Measurements from ENCODE around the gene RIN1.
"Not testable (repeated sequence)": the region's sequence is repeated elsewhere in the genome, so short reads cannot be mapped to it uniquely, and the experiment has no call there.

The RIN1 gene

GRCh38 chr11:66334605-66335442, 1.4 kb downstream of the RIN1 start:
- DNase-seq = no peak

GRCh38 chr11:66333896-66334604, 2.2 kb downstream of the RIN1 start:
- DNase-seq = no peak

- no peak for DNase-seq
These were observed 2.9 kb downstream of the RIN1 start for GRCh38 chr11:66333220-66333877.

- no peak for DNase-seq
These were observed 3.6 kb downstream of the RIN1 start for GRCh38 chr11:66332371-66333219.

GRCh38 chr11:66331542-66332370, 4.5 kb downstream of the RIN1 start:
- DNase-seq = no peak

DNA sequence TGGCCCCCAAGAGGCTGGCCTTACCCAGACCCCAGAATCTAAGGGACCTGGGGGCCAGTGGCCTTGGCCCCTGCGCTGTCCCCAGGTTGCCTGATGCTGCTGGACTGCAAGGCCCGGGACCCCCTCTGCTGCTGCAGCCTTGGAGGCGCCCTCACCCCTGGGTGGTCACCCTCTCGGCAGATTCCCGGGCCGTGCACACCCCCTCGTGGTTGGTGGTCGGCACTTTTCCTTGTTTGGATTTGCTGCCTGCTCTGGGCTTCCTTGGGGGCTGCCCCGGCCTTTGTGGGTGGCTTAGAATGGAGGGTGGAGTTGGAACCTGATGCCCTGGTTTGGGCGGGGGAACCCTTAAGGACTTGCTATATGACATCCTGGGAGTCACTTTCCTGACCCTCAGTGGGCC, 5.3 kb downstream of the RIN1 start:
- DNase-seq = no peak

DNA sequence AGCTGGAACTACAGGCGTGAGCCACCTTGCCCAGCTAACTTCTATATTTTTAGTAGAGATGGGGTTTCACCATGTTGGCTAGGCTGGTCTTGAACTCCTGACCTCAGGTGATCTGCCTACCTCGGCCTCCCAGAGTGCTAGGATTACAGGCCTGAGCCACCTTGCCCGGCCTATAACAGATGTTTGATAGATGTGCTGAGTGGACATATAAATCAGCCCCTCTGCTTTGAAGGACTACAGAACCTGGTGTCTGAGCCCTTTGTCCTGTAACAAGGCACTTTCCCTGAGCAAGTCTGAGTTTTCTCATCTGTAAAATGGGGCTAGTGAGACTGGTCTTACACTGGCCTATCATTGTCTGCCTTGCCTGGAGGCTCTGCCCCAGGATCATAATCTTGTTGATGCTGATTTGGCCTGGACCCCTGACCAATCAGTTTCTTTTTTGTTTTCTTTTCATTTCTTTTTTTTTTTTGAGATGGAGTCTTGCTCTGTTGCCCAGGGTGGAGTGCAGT, 7.0 kb downstream of the RIN1 start:
- no peak for DNase-seq

DNA sequence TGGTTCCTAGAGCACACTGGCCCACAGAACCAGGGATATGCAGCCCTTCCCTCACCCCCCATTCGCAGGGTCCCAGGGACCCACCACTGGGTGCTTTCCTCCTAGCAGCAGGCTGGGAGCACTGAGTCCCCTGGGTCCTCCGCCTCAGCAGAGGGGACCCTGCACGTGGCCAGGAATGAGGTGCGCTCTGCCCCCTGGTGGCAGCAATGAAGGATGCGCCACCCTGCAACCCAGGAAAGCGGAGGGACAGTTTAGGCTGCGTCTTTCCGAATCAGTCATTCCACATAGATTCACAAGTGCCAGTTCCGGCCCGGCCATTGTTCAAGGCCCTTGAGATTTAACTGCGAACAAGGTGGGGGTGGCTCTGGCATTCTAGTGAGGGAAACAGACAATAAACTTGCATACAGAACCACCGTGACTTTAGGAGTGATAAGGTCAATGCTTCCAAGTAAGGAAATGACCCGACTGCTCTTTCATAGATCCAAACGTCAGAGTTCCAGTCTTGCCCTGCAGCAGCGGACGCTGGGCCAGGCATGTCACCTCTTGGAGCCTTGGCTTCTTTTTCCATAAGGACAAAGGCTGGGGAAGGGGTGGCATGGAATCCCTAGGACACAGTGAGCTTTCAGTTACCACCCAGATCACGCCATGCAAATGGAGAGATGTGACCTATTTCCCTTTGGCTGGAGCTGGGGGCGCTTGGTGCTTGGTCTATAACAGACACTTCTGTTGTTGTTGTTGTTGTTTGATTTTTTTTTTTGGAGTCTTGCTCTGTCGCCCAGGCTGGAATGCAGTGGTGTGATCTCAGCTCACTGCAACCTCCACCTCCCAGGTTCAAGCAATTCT, 7.7 kb downstream of the RIN1 start:
- no peak for DNase-seq

- no peak for DNase-seq
These were observed 8.3 kb downstream of the RIN1 start for GRCh38 chr11:66328031-66328301.

GRCh38 chr11:66327171-66328030, 8.8 kb downstream of the RIN1 start:
- DNase-seq = no peak

- DNase-seq = no peak
These were observed 9.7 kb downstream of the RIN1 start for GRCh38 chr11:66326261-66327111.

GRCh38 chr11:66325263-66325671, 11.0 kb downstream of the RIN1 start:
- DNase-seq = no peak

- DNase-seq = no peak
These were observed 11.6 kb downstream of the RIN1 start for GRCh38 chr11:66324664-66325063.

DNA sequence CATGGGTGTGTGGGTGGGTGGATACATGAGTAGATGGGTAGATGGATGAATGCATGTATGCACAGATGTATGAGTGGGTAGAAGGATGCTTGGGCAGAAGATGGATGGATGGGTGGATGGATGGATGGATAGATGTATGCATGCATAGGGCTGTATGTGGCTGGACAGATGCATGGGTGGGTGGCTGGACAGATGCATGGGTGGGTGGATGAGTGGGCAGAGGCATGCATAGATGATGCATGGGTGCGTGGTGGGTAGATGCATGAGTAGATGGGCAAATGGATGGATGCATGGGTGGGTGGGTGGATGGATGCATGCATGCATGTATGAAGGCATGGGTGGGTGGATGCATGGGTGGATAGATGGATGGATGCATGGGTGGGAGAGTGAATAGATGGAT, 12.6 kb downstream of the RIN1 start:
- DNase-seq = no peak

DNA sequence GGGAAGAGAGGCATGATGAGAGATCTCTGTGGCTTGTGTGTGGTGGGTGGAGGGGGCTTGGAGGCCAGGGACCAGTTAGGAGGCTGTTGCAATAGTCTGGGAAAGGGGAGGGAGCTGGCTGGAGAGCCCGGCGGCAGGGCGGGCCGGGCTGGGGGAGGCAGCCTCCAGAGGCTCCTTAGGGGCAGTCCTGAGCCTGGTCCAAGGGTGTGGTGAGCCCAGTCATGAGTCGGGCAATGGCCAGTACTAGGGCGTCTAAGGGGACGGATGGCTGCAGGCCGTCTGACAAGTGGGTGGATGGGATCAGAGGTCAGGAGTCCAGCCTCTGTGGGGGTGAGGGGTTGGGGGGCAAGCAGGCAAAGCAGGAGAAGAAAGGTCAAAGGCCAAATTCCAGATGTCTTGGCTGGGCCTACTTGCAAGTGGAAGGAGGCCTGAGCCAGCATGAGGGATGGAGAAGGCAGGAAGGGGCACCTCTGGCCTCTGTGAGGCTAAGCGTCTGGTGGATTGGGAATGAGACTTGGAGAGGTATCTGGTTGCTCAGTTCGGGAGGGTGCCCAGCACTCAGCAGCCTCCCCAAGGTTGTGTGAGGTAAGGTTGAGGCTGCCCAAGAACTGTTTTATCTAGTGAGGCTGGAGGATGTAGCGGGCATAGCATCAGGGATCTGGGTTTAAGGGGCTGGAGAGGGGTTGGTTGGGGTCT, 13.4 kb downstream of the RIN1 start:
- DNase-seq = no peak

GRCh38 chr11:66321606-66322005, 14.6 kb downstream of the RIN1 start:
- DNase-seq = no peak

DNA sequence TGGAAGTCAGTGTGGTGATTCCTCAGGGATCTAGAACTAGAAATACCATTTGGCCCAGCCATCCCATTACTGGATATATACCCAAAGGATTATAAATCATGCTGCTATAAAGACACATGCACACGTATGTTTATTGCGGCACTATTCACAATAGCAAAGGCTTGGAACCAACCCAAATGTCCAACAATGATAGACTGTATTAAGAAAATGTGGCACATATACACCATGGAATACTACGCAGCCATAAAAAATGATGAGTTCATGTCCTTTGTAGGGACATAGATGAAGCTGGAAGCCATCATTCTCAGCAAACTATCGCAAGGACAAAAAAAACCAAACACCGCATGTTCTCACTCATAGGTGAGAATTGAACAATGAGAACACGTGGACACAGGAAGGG, 15.5 kb downstream of the RIN1 start:
- DNase-seq = not testable (repeated sequence)

DNA sequence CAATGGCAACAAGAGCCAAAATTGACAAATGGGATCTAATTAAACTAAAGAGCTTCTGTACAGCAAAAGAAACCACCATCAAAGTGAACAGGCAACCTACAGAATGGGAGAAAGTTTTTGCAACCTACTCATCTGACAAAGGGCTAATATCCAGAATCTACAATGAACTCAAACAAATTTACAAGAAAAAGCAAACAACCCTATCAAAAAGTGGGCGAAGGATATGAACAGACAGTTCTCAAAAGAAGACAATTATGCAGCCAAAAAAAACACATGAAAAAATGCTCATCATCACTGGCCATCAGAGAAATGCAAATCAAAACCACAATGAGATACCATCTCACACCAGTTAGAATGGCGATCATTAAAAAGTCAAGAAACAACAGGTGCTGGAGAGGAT, 15.9 kb downstream of the RIN1 start:
- DNase-seq = not testable (repeated sequence)

Measured in cortex of kidney (tissue), 1 donor.